Sigmoid colon (tissue), 3 donors: Measurements from ENCODE around the gene KRT85.

Source experiments
- POLR2A ChIP-seq, 2 donors: fragments of 450-650 bp; IDR thresholded peaks; one replicate each; pipeline ENCODE4 v1.6.1; 2016; ENCODE audit warnings: antibody characterized with exemption in 2 of 2, mild to moderate bottlenecking in 2 of 2, moderate library complexity in 2 of 2
- TF ChIP-seq, protein P1 (sequence below), 4 experiments: fragments of 450-650 bp in 3 of 4; fragments of 200-600 bp in 1 of 4; IDR thresholded peaks; one replicate each; pipeline ENCODE4 v1.5.1; 2016 to 2019; ENCODE audit warnings: antibody characterized with exemption in 4 of 4, mild to moderate bottlenecking in 3 of 4, moderate library complexity in 2 of 4

DNA sequence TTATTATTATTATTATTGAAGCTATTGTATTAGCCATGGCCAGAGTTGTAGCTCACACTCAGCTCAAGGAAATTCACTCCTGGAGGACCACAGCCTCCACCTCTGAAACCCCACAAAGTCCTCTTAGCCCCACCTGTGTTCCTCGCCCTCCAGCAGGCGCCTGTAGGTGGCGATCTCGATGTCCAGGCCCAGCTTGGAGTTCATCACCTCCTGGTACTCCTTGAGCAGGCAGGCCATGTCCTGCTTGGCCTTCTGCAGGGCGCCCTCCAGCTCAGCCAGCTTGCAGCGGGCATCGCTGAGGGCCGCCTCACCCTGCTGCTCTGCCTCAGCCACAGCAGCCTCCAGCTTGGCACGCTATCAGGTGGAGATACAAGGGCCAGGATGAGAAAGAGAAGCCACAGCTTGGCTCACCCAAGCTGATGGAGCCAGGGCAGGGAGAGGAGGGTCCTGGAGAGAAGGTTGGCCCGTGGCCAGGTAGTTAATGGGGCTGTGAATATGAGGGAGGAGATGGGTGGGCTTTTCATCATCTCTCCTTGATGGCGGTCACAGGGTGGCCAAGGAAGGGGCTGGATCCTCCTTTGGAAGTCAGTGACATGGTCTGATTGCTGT, 5.1 kb downstream of the KRT85 start:
- TF ChIP-seq, protein P1, sequence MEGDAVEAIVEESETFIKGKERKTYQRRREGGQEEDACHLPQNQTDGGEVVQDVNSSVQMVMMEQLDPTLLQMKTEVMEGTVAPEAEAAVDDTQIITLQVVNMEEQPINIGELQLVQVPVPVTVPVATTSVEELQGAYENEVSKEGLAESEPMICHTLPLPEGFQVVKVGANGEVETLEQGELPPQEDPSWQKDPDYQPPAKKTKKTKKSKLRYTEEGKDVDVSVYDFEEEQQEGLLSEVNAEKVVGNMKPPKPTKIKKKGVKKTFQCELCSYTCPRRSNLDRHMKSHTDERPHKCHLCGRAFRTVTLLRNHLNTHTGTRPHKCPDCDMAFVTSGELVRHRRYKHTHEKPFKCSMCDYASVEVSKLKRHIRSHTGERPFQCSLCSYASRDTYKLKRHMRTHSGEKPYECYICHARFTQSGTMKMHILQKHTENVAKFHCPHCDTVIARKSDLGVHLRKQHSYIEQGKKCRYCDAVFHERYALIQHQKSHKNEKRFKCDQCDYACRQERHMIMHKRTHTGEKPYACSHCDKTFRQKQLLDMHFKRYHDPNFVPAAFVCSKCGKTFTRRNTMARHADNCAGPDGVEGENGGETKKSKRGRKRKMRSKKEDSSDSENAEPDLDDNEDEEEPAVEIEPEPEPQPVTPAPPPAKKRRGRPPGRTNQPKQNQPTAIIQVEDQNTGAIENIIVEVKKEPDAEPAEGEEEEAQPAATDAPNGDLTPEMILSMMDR (IDR thresholded peaks at IDR 0.05), result no peak
- TF ChIP-seq POLR2A (IDR thresholded peaks at IDR 0.05), result no peak
